NOMO-1 (cell line): ENCODE measurements around the gene SH3GL2.

ENCODE experiments used
- DNase-seq, 2 experiments: peaks; one replicate each; lab custom pipeline; 2025; ENCODE audit not compliant: unreplicated experiment in 2 of 2; lab: John Stamatoyannopoulos, UW

The SH3GL2 gene

GRCh38 chr9:17802249-17802857, 223.5 kb downstream of the SH3GL2 start:
- no peak for DNase-seq

GRCh38 chr9:17807613-17808282, 228.9 kb downstream of the SH3GL2 start:
- no peak for DNase-seq

GRCh38 chr9:17810317-17810716, 231.5 kb downstream of the SH3GL2 start:
- DNase-seq = no peak

- peak in 1 of 2 experiments; percentile 10 for DNase-seq
These were observed 232.1 kb downstream of the SH3GL2 start for GRCh38 chr9:17810728-17811571.

- no peak for DNase-seq
These were observed 234.9 kb downstream of the SH3GL2 start for GRCh38 chr9:17813798-17814197.

GRCh38 chr9:17816431-17817027, 237.7 kb downstream of the SH3GL2 start:
- no peak for DNase-seq

GRCh38 chr9:17824191-17824590, 245.3 kb downstream of the SH3GL2 start:
- DNase-seq = no peak

- no peak for DNase-seq
These were observed 245.9 kb downstream of the SH3GL2 start for GRCh38 chr9:17824616-17825264.

- DNase-seq = no peak
These were observed 246.4 kb downstream of the SH3GL2 start for GRCh38 chr9:17825265-17825659.

GRCh38 chr9:17829064-17829463, 250.2 kb downstream of the SH3GL2 start:
- DNase-seq = no peak

- DNase-seq = no peak
These were observed 251.0 kb downstream of the SH3GL2 start for GRCh38 chr9:17829812-17830385.

GRCh38 chr9:17832812-17833211, 253.9 kb downstream of the SH3GL2 start:
- no peak for DNase-seq

- no peak for DNase-seq
These were observed 255.0 kb downstream of the SH3GL2 start for GRCh38 chr9:17833846-17834245.

- no peak for DNase-seq
These were observed 259.1 kb downstream of the SH3GL2 start for GRCh38 chr9:17837965-17838364.

GRCh38 chr9:17839776-17840175, 260.9 kb downstream of the SH3GL2 start:
- no peak for DNase-seq

- DNase-seq = no peak
These were observed 264.4 kb downstream of the SH3GL2 start for GRCh38 chr9:17843236-17843635.
